RWPE1 (cell line): ENCODE results near the gene MFSD11.

Source experiments
- CTCF ChIA-PET: fragments of 350-600 bp; sonication (Branson Sonifier 250); formaldehyde crosslinking; extraction: SDS; loops from one replicate; lab custom pipeline; 2021; lab: Yijun Ruan, JAX
- POLR2A ChIA-PET: fragments of 400-600 bp; formaldehyde crosslinking; extraction: SDS; loops from one replicate; lab custom pipeline; 2020; ENCODE audit warnings: antibody characterized with exemption; ENCODE audit not compliant: low non-redundant PET; lab: Yijun Ruan, JAX
- DNase-seq: peaks from one replicate; pipeline ENCODE4 v3.0.0; 2012; ENCODE audit warnings: low spot score
- H3K27ac ChIP-seq: fragments of 450-650 bp; 2 replicates; pipeline ENCODE4 v1.5.1; 2017
- CTCF ChIP-seq: fragments of 450-650 bp; conservative IDR thresholded peaks from 2 replicates; pipeline ENCODE4 v1.5.1; 2017; ENCODE audit warnings: low read depth, mild to moderate bottlenecking

Gene MFSD11

GRCh38 chr17:76748657-76749056 lies 10.7 kb downstream of the MFSD11 start:
- no peak for DNase-seq
- TF ChIP-seq CTCF: no peak
- H3K27ac ChIP-seq: no peak overlapping the region
- POLR2A ChIA-PET: no interaction called here
- CTCF ChIA-PET: no interaction called here

GRCh38 chr17:76751416-76751993 lies 13.6 kb downstream of the MFSD11 start:
- TF ChIP-seq CTCF: no peak
- ChIA-PET POLR2A (no interaction called here), CTCF (no interaction called here)
- H3K27ac ChIP-seq: no peak overlapping the region
- DNase-seq: no peak

GRCh38 chr17:76752006-76752405 lies 14.1 kb downstream of the MFSD11 start:
- TF ChIP-seq CTCF: no peak
- ChIA-PET POLR2A (no interaction called here), CTCF (no interaction called here)
- DNase-seq: no peak
- no peak overlapping the region for H3K27ac ChIP-seq

- no peak for TF ChIP-seq CTCF
- ChIA-PET CTCF (interaction anchor here (0.6 kb wide), 2 partner anchors 10 to 368 kb away, joined by 3 to 4 read pairs; no protein-coding TSS in a partner anchor), POLR2A (no interaction called here)
- DNase-seq: no peak
- peak overlapping the region; percentile 56 for H3K27ac ChIP-seq
Measured at GRCh38 chr17:76753061-76753961, 15.4 kb downstream of the MFSD11 start.

GRCh38 chr17:76755285-76755684 lies 17.4 kb downstream of the MFSD11 start:
- CTCF ChIA-PET: no interaction called here
- no peak for DNase-seq
- POLR2A ChIA-PET: no interaction called here
- H3K27ac ChIP-seq: no peak overlapping the region
- TF ChIP-seq CTCF: no peak

- POLR2A ChIA-PET: no interaction called here
- CTCF ChIA-PET: no interaction called here
- TF ChIP-seq CTCF: no peak
- no peak for DNase-seq
- H3K27ac ChIP-seq: no peak overlapping the region
Measured at GRCh38 chr17:76757256-76757655, 19.3 kb downstream of the MFSD11 start.
